GM19025 (cell line): Measurements from ENCODE around the gene HS3ST4.
"Not testable (repeated sequence)": the region's sequence is repeated elsewhere in the genome, so short reads cannot be mapped to it uniquely, and the experiment has no call there.

Experiments used
- ATAC-seq: cut with Tn5 transposase; IDR thresholded peaks from one replicate; pipeline ENCODE4 v1.9.1; 2021; ENCODE audit warnings: mild to moderate bottlenecking, low read depth, moderate library complexity; ENCODE audit not compliant: unreplicated experiment

HS3ST4 gene

DNA sequence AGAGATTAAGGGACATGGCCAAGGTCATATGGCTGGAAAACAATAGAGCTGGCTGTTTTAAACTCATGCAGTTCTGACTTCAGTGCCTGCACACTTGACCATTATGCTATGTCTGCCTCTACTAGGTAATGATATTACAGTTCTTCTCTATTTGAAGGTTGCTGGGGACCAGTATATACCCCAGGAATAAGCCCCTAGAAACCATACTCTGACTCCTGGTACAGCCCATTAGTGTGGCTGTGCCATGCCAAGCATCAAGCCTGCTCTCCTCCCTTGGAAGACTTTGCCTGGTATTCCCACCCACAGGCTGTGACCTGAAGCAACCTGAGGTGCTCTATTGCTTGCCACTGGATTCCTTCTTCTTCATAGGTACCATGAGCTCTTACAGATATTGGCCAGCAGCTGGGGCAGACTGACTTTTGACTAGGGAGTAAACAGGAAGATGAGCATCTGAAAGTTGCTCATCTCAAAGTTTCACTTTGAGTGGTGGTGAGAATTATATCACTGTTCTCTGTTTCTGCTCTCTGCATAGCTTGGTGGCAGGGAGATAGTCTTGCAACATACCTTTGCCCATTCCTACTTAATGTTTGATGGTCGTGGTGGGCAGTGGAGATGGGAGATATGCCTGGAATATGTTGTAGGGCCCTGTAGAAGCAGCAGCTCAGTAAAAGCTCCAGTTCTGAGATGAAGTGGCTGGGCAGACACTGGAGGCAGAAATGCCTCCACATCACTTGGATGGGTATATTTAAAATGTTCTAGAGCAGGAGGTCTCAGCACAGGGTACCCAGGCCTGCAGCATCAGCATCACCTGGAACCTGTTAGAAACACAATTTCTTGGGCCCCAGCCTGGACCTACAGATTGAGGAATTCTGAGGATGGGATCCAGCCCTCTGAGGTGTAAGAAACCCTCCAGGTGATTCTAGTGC is 274.7 kb downstream of the HS3ST4 start:
- peak; percentile 92 for ATAC-seq

DNA sequence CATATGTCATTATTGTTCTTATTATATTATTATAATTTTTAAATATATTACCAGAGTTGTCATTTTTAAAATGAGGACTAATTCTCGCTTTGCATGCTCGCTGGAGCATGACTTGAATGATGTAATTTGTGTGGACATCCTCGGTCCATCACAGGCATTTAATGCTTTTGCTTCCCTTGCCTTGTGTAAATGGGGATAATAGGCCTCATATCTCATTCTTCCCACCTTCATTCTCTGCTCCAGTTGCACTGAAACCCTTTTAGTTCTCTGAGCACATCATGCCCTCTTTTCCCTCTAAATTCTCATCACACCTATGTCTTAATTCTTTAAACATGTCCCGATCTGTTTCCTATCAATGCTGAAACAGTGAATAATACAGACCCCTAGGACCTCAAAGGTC is 285.4 kb downstream of the HS3ST4 start:
- no peak for ATAC-seq

GRCh38 chr16:25978218-25978617 is 286.5 kb downstream of the HS3ST4 start:
- ATAC-seq = no peak

- no peak for ATAC-seq
These were observed 296.3 kb downstream of the HS3ST4 start for GRCh38 chr16:25988084-25988483.

DNA sequence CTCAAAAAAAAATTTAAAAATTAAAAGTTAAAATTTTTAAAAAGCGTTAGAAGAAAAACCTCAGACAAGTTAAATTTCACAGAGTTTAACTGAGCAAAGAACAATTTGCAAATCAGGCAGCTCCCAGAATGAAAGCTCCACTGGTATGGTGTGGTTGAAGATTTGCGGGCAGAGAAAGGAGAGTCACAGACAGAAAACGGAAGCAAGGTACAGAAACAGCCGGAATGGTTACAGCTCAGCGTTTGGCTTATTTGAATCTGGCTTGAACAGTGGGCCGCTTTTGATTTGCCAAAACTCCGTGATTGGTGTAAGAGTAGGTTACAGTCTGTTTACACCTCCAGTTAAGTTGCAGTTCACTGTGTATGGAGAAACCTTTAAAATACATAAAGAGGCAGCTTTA is 297.1 kb downstream of the HS3ST4 start:
- no peak for ATAC-seq

GRCh38 chr16:25996052-25996451 is 304.3 kb downstream of the HS3ST4 start:
- ATAC-seq = no peak

DNA sequence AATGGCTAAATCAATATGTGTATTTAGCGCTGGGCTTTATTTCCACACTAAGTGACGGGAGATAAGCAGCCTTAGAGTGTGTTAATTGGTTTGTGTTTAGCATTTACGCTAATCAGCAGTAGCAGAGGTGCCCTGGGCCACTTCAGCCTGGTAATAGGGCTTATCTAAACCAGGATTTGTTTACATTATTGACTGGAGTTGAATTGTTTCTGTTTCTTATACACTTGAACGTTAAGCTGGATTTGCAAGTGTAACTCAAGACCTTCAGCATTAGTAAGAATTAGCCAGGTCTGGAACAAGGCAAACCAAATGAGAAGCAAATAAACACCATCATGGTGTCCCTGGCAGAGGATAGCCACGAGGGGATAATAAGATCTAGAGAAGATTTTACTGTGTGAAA is 313.6 kb downstream of the HS3ST4 start:
- no peak for ATAC-seq

DNA sequence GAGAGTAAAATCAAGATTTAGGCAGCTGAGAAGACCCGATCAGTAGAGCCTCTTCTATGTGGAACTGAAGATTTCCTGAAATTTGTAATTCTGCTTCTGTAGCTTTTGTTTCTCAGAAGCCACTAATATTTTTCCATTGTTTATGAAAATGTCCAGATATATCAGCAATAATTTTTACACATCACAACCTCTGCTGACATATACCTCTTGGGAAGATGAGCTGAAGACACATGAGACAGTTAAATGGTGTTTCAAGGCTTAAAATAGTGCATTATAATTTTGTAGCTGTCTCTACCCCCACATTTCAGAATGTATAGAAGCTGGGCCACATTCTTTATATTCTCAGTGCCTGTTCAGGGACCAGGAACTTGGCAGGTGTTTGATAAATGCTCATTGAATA is 320.6 kb downstream of the HS3ST4 start:
- ATAC-seq = no peak

DNA sequence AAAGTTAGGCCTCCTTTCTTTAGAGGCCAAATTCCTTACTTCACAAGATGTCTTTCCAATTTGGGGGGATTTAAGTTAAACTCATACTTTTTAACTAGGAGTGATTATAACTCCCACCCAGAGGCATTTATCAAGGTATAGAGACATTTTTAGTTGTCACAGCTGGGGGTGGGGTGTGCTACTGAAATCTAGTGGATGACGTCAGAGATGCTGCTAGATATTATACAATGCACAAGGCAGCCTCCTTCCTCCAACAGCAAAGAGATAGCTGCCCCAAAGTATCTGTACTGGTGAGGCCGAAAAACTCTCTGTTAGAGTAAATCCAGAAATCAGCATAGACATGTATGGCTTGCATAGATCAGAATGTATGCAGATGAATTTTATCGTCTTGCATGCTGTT is 324.0 kb downstream of the HS3ST4 start:
- no peak for ATAC-seq

GRCh38 chr16:26016989-26017388 is 325.2 kb downstream of the HS3ST4 start:
- no peak for ATAC-seq

DNA sequence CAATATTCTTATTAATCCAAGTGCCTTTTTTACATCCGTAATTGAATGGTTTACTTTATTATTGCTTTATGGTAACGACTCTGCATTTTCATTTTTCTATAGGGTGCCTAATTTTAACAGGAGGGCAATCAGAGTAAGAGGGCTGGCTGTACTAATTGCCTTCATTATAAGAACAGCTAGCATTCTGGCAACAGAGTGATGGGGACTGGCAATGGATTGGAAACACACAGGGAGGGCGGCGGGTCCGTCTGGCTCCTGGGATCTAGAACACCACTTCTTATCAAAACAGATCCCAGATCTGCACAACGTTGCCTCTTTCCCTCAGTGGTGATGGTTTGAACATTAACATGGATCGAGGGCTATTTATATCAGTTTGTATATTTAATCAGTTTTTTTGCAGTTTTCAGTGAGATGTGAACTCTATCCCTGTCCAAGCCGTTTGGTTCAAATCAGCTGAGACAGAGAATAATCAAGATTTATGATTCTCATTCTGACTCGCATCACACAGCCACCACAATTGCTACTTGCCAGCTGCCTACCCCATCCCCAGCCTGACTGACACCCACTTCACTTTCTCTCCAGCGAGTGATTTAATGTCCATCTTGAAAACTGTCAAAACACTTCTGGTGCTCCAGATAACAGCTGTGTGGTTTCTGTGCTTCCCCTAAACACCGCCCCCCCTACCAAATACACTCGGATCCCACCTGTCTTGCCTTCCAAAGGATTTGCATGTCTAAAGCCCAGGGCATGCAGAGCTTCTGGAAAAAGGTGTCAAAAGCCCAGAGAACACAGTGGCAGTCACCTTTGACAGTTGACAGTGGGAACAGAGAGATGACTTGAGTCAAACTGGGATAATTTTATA is 327.9 kb downstream of the HS3ST4 start:
- ATAC-seq = no peak

- no peak for ATAC-seq
These were observed 335.1 kb downstream of the HS3ST4 start for GRCh38 chr16:26026709-26027450.

GRCh38 chr16:26031286-26031685 is 339.5 kb downstream of the HS3ST4 start:
- ATAC-seq = no peak

DNA sequence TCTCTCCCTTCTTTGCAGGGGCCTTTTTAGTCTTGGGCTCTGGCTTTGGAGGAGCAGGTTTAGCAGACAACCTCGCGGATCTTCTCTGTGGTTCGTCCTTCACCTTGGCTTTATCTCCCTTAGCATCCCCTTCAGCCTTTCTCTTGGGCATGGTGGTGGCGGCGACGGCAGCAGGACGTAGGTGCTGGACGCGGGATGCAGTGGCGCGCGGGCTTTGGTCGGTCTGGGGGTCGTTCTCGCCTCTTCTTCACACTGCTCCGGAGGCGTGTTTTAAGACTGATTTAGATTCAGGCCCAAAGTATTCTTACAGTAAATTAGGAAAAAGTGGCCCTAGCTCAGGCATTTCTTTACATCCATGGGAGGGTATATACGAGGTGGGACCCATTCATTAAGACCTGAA is 340.9 kb downstream of the HS3ST4 start:
- not testable (repeated sequence) for ATAC-seq

- ATAC-seq = no peak
These were observed 350.4 kb downstream of the HS3ST4 start for GRCh38 chr16:26041952-26042668.

GRCh38 chr16:26050472-26050871 is 358.7 kb downstream of the HS3ST4 start:
- ATAC-seq = no peak

DNA sequence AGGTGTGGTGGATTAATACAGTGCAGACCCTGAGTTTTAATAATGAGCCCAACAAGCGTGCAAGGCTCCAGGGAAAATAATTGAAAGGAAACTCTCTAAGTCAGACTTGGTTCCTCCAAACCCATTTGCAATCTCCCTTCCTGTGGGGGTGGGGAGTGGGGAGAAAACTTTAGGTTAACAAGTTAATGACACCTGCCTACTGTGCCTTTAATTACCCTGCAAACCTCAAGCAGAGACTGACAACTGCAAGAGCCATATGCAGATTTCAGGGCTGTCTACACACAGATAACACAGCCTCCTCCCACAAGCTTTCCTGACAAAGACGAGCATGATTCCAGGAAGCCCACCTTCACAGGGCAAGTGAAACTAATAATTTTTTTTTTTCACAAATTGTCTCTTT is 359.3 kb downstream of the HS3ST4 start:
- ATAC-seq = no peak

DNA sequence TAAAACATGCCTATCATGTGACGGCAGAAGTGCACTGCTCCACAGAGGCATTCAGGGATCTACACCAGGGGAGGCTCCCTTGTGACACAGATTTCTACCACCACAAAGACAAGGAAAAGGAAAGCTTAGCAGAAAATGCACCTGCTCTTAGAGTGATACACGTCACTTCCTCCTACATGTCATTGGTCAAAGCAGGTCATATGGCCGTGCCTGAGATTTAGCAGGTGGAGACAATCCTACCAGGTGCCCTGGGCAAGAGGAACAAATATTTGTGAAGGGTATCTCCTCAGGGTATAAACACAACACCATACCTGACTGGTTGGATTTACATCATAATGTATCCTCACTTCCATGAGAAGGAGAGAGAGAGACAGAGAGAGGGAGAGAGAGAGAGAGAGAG is 362.1 kb downstream of the HS3ST4 start:
- ATAC-seq = no peak

DNA sequence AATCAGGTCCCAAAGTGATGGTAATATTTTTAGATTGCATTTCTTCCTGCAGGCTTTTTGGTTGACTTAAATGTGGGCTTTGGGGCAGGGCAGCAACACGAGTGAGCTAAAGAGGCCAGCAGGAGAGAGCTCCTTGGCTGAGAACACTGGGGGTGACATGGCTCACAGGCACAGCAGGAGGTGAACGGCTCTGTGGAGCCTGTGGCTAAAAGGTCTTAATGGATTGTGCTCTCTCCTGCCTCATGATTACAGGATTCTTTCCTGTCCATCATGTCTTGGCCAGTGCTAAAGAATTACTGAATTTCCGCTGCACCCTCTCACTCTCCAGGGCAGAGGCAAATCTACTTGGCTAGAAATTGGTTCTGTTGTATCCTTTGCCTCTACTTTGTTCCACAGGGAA is 366.6 kb downstream of the HS3ST4 start:
- no peak for ATAC-seq
